ENCODE data around the gene TRIB2. TPM values are rescaled to one million over a fixed set of nuclear protein-coding genes. Genes with fewer than 3 reads are reported as not detected.
A peak's percentile ranks its signal among the peaks of the same experiment; 100 is the strongest.

Gene TRIB2
- polyA plus RNA-seq, 2 of the 4 experiments (the other 2 are of a cell fraction) = 0.17 to 0.32 TPM

DNA sequence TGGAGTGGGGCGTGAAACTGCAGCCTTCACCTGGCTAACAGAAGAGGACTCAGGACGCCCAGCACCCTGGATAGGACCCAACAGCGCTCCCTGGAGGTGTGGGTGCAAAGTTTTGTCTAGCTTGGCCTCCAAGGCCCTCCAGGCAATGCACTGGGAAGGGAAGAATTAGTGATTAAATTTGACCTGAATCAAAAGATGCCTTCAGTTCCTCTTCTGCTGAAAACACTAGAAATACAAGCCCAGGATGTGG is 779 bp upstream of the TRIB2 start:
- H3K4me2 ChIP-seq = peak overlapping the region; percentile 100
- TF ChIP-seq NFE2L2 (conservative IDR thresholded peaks at IDR 0.05; ENCODE audit: low read length) = no peak
- no peak for TF ChIP-seq EHF (CRISPR knock-in tag; IDR thresholded peaks at IDR 0.05)
- no peak for TF ChIP-seq TFCP2L1 (CRISPR knock-in tag; IDR thresholded peaks at IDR 0.05)
- TF ChIP-seq, protein P1, sequence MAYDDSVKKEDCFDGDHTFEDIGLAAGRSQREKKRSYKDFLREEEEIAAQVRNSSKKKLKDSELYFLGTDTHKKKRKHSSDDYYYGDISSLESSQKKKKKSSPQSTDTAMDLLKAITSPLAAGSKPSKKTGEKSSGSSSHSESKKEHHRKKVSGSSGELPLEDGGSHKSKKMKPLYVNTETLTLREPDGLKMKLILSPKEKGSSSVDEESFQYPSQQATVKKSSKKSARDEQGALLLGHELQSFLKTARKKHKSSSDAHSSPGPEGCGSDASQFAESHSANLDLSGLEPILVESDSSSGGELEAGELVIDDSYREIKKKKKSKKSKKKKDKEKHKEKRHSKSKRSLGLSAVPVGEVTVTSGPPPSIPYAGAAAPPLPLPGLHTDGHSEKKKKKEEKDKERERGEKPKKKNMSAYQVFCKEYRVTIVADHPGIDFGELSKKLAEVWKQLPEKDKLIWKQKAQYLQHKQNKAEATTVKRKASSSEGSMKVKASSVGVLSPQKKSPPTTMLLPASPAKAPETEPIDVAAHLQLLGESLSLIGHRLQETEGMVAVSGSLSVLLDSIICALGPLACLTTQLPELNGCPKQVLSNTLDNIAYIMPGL (CRISPR knock-in tag; IDR thresholded peaks at IDR 0.05; ENCODE audit: borderline replicate concordance) = no peak
- 0 out of 3 replicates have a peak, but pooled peaks have one; percentile 9 for TF ChIP-seq SMC3 (IDR thresholded peaks at IDR 0.05)
- TF ChIP-seq, protein P2, sequence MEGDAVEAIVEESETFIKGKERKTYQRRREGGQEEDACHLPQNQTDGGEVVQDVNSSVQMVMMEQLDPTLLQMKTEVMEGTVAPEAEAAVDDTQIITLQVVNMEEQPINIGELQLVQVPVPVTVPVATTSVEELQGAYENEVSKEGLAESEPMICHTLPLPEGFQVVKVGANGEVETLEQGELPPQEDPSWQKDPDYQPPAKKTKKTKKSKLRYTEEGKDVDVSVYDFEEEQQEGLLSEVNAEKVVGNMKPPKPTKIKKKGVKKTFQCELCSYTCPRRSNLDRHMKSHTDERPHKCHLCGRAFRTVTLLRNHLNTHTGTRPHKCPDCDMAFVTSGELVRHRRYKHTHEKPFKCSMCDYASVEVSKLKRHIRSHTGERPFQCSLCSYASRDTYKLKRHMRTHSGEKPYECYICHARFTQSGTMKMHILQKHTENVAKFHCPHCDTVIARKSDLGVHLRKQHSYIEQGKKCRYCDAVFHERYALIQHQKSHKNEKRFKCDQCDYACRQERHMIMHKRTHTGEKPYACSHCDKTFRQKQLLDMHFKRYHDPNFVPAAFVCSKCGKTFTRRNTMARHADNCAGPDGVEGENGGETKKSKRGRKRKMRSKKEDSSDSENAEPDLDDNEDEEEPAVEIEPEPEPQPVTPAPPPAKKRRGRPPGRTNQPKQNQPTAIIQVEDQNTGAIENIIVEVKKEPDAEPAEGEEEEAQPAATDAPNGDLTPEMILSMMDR (IDR thresholded peaks at IDR 0.05) = peak; percentile 38; the same call in 2 of the 3 replicates
- peak in 1 of 2 experiments; percentile 34; a peak in 2 of 5 replicates for TF ChIP-seq RAD21 (conservative IDR thresholded peaks at IDR 0.05 in 1 of 2, IDR thresholded peaks at IDR 0.05 in 1 of 2)
- peak; percentile 15 for TF ChIP-seq ZFP36 (IDR thresholded peaks at IDR 0.05; ENCODE audit: borderline replicate concordance, partially characterized antibody)
- TF ChIP-seq EHMT2 (IDR thresholded peaks at IDR 0.05; ENCODE audit: low read depth) = no peak
- no peak for TF ChIP-seq HDAC2 (IDR thresholded peaks at IDR 0.05)
- ChIA-PET CTCF (interaction anchor here (0.6 to 3.2 kb wide), 16 partner anchors 9 to 886 kb away, joined by 3 to 31 read pairs (median 4); no protein-coding TSS in a partner anchor), POLR2A (interaction anchor here (1.6 kb wide), 1 partner anchor 886 kb away, joined by 5 read pairs; no protein-coding TSS in a partner anchor)
- peak overlapping the region; percentile 64 for H3K4me3 ChIP-seq
- WGBS (ENCODE audit: missing lambda C conversion rate) = 2% methylated on average over 3 of the region's 3 CpGs
- no peaks in the 10 kb centered on the region; the same call in 2 of the 3 replicates for H3K9me3 ChIP-seq
- H3K27ac ChIP-seq = no peak overlapping the region; a peak in 2 of 6 replicates
- H3K4me1 ChIP-seq = peaks cover 15% of the 10 kb centered on the region
- peak; percentile 45 to 61 for DNase-seq (ENCODE audit: low read depth in 1 of 2, low spot score in 1 of 2)
- FAIRE-seq = no peak
- peak; percentile 52 to 65 for ATAC-seq

DNA sequence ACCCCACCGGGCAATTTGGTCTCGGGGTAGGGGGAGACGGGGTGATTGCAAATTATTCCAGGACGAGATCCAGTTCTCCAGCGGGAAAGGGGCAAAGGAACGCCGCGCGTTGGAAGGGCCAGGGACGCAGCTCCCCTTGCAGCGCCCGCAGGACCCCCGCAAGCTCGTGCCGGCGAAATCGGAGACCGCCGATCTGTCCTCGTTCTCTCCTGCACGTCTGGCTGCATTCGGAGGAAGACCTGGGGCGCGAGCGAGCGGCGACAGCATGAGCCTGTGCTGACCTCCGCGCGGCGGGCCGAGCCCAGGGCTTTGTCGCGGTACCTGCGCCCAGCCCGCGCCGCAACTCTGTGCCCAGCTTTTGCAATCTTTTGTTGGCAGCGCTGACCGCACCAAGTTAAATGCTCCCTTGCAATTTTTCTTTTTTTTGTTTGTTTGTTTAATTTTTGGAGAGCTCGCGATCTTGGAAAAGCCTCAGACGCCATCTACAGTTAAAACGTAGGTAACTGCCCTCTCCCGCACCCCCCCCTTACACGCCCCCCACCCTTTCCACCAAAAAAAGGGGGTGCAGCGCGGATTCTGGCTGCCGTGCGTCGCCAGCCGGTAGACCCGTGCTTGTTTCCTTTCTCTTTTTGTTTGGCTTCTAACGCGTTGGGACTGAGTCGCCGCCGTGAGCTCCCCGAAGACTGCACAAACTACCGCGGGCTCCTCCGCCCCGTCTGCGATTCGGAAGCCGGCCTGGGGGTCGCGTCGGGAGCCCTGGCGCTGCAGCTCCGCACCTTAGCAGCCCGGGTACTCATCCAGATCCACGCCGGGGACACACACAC is 667 bp downstream of the TRIB2 start:
- H3K4me2 ChIP-seq = peak overlapping the region; percentile 100
- POLR2A ChIA-PET = interaction anchor here (1.6 kb wide), 1 partner anchor 888 kb away, joined by 5 read pairs; no protein-coding TSS in a partner anchor
- DNase-seq (ENCODE audit: low read depth in 1 of 2, low spot score in 1 of 2) = peak; percentile 40 to 43
- TF ChIP-seq SMC3 (IDR thresholded peaks at IDR 0.05) = peak; percentile 32; the same call in 2 of the 3 replicates
- peak in 1 of 2 experiments; percentile 25; a peak in 1 of 5 replicates for TF ChIP-seq JUN (IDR thresholded peaks at IDR 0.05)
- TF ChIP-seq RNF2 (IDR thresholded peaks at IDR 0.05; ENCODE audit: borderline replicate concordance, low read depth) = peak; percentile 93
- peak; percentile 92 for TF ChIP-seq CBX8 (IDR thresholded peaks at IDR 0.05)
- peak; percentile 39; the same call in 1 of the 2 replicates for TF ChIP-seq MAX (IDR thresholded peaks at IDR 0.05)
- TF ChIP-seq, protein P2 (IDR thresholded peaks at IDR 0.05) = peak; percentile 50
- TF ChIP-seq GATA3 (IDR thresholded peaks at IDR 0.05; ENCODE audit: borderline replicate concordance) = no peak
- no peak for TF ChIP-seq CHD4 (IDR thresholded peaks at IDR 0.05; ENCODE audit: borderline replicate concordance)
- TF ChIP-seq, protein P3, sequence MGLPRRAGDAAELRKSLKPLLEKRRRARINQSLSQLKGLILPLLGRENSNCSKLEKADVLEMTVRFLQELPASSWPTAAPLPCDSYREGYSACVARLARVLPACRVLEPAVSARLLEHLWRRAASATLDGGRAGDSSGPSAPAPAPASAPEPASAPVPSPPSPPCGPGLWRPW (IDR thresholded peaks at IDR 0.05) = no peak
- TF ChIP-seq CBX2 (IDR thresholded peaks at IDR 0.05; ENCODE audit: borderline replicate concordance, low read depth) = no peak
- peak; percentile 40 to 68 for TF ChIP-seq RAD21 (conservative IDR thresholded peaks at IDR 0.05 in 1 of 2, IDR thresholded peaks at IDR 0.05 in 1 of 2)
- CTCF ChIA-PET = interaction anchor here (0.7 to 3.2 kb wide), 18 partner anchors 8 to 933 kb away, joined by 3 to 31 read pairs (median 4); no protein-coding TSS in a partner anchor
- ATAC-seq = peak; percentile 50 to 78
- peak overlapping the region; percentile 64 for H3K4me3 ChIP-seq
- no peak for FAIRE-seq
- under 1% methylated on average over 71 of the region's 74 CpGs for WGBS (ENCODE audit: missing lambda C conversion rate)
- H3K9me3 ChIP-seq = no peaks in the 10 kb centered on the region; the same call in 2 of the 3 replicates
- peaks cover 15% of the 10 kb centered on the region for H3K4me1 ChIP-seq
- peak overlapping the region in 1 of 2 experiments; percentile 69; a peak in 3 of 6 replicates for H3K27ac ChIP-seq

Measured in A549 (cell line).